Central memory CD8-positive, alpha-beta T cell (primary cell): Measurements from ENCODE around the gene GUCY1A1.
A peak's percentile ranks its signal among the peaks of the same experiment; 100 is the strongest.
"Not testable (repeated sequence)": the region's sequence is repeated elsewhere in the genome, so short reads cannot be mapped to it uniquely, and the experiment has no call there.

ENCODE experiments used
- ATAC-seq: fragments of 150-1000 bp; cut with Tn5 transposase; replicated peaks from 2 replicates; pipeline ENCODE4 v1.10.0; 2022; ENCODE audit warnings: mild to moderate bottlenecking, moderate FRiP score, moderate number of reproducible peaks; ENCODE audit not compliant: poor library complexity, severe bottlenecking; ENCODE audit errors: extremely low read depth
- DNase-seq, 2 donors: peaks; one replicate each; pipeline ENCODE4 v3.0.0; 2021; ENCODE audit warnings: low spot score in 2 of 2
- H3K27ac Mint-ChIP-seq: one replicate; pipeline ENCODE4 v1.8.0; 2022; ENCODE audit warnings: low read depth, mild to moderate bottlenecking, moderate library complexity, mixed read lengths
- H3K27me3 Mint-ChIP-seq: one replicate; pipeline ENCODE4 v1.8.0; 2022; ENCODE audit warnings: mixed read lengths
- H3K36me3 Mint-ChIP-seq: one replicate; pipeline ENCODE4 v1.8.0; 2022; ENCODE audit warnings: mild to moderate bottlenecking, moderate library complexity, mixed read lengths; ENCODE audit not compliant: insufficient read depth
- H3K4me1 Mint-ChIP-seq: one replicate; pipeline ENCODE4 v1.8.0; 2022; ENCODE audit warnings: mixed read lengths
- H3K4me3 Mint-ChIP-seq: one replicate; pipeline ENCODE4 v1.8.0; 2022; ENCODE audit warnings: mild to moderate bottlenecking, moderate library complexity, mixed read lengths
- H3K9me3 Mint-ChIP-seq: one replicate; pipeline ENCODE4 v1.8.0; 2022; ENCODE audit warnings: mixed read lengths

The GUCY1A1 gene

DNA sequence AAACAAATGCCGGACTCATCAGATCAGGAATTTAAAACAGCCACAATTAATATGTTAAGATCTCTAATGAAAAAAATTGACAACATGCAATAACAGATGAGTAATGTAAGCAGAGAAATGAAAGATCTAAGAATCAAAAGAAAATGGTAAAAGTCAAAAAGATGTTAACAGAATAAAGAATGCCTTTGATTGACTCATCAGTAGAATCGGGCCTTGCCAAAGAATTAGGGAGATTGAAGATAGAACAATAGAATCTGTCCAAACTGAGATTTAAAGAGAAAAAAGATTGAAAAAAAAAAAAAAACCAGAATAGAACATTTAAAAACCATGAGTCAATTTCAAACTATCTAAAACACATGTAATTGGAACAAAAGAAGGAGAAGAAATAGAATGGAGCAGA, 25.9 kb upstream of the GUCY1A1 start:
- Mint-ChIP-seq H3K9me3 (peaks cover 4% of the 10 kb centered on the region), H3K27ac (no peak overlapping the region)

DNA sequence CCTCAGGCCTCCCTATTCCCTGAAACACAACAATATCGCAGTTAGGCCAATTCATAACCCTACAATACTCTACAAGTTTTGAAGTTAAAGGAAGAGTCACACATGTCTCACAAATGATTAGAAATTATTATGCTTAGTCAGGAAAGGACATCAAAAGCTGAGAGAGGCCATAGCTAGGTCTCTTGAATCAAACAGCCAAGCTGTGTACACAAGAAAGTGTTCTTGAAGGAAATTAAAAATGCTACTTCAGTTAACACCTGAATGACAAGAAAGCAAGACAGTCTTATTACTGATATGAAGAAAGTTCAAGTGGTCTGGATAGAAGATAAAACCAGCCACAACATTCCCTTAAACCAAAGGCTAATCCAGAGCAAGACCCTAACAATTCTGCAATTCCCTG, 23.6 kb upstream of the GUCY1A1 start:
- DNase-seq (no peak), ATAC-seq (no peak)
- Mint-ChIP-seq H3K27ac (no peak overlapping the region), H3K4me1 (no peaks in the 10 kb centered on the region), H3K27me3 (no peaks in the 10 kb centered on the region), H3K36me3 (no peaks in the 10 kb centered on the region), H3K4me3 (no peak overlapping the region), H3K9me3 (no peaks in the 10 kb centered on the region)

More for the DNA sequence above, 25.9 kb upstream of the GUCY1A1 start:
- ATAC-seq = no peak
- DNase-seq = no peak
- no peaks in the 10 kb centered on the region for H3K27me3 Mint-ChIP-seq
- no peaks in the 10 kb centered on the region for H3K36me3 Mint-ChIP-seq
- no peak overlapping the region for H3K4me3 Mint-ChIP-seq
- H3K4me1 Mint-ChIP-seq = no peaks in the 10 kb centered on the region

DNA sequence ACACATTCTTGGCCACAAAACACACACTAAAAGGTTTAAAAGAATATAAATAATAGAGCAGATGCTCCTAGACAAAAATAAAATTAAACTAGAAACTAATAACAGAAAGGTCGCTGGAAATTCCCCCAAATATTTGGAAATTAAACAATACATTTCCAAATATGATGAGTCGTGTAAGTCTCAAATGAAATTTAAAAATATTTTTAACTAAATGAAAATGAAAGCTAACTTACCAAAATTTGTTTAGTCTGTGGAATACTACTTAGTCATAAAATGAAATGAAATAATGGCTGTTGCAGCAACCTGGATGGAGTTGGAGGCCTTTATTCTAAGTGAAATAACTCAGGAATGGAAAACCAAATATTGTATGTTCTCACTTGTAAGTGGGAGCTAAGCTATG, 20.6 kb upstream of the GUCY1A1 start:
- DNase-seq (no peak), ATAC-seq (no peak)
- H3K9me3 Mint-ChIP-seq = no peaks in the 10 kb centered on the region
- no peak overlapping the region for H3K27ac Mint-ChIP-seq
- H3K36me3 Mint-ChIP-seq = no peaks in the 10 kb centered on the region
- H3K27me3 Mint-ChIP-seq = no peaks in the 10 kb centered on the region
- H3K4me1 Mint-ChIP-seq = no peaks in the 10 kb centered on the region
- no peak overlapping the region for H3K4me3 Mint-ChIP-seq

DNA sequence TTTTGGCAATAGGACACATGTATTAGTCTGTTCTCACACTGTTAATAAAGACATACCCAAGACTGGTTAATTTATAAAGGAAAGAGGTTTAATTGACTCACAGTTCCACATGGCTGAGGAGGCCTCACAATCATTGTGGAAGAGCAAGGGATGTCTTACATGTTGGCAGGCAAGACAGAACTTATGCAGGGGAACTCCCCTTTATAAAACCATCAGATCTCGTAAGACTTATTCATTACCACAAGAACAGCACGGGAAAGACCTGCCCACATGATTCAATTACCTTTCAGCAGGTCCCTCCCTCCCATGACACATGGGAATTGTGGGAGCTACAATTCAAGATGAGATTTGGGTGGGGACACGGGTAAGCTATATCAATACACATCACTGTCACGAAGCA, 15.9 kb upstream of the GUCY1A1 start:
- not testable (repeated sequence) for H3K4me1 Mint-ChIP-seq, H3K27ac Mint-ChIP-seq, ATAC-seq, DNase-seq, H3K27me3 Mint-ChIP-seq, H3K36me3 Mint-ChIP-seq, H3K4me3 Mint-ChIP-seq, H3K9me3 Mint-ChIP-seq

DNA sequence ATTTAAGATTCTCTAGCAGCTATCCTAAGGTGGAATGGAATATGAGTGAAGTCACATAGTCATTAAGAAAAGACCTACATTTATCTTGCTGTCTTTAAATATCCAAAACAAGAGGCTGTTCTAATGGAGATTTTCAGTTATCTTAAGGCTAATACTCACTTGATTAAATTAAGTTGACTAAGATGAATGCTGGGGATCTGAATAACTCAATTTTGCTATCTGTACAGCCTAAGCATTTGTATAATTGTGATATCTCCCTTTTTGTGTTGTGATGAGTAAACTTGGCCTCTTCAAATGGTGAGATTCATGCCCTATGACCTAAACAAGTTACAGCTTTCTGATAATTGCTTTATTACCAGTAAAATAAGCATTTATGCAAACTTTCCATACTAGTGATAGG, 13.6 kb upstream of the GUCY1A1 start:
- no peaks in the 10 kb centered on the region for H3K9me3 Mint-ChIP-seq
- ATAC-seq = no peak
- H3K4me3 Mint-ChIP-seq = no peak overlapping the region

DNA sequence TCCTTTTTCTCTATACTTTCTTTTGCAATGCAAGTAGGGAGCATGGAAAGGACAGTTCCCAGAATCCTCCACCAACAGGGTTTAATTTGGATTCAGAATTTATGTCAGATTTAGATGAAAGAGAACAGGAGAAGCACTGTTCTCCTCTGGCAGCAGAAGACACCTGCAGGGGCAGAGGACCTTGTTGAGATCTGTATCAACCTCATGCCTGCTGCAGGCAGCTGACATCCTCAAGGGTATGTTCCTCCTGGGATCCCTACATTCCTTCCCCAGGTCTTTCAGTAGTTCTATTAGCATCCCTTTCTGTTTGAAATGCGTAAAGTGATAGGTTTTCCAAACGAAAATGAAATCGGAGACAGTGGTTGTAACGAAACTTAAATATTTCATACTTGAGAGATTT, 10.6 kb upstream of the GUCY1A1 start:
- no peak overlapping the region for H3K4me3 Mint-ChIP-seq
- no peaks in the 10 kb centered on the region for H3K36me3 Mint-ChIP-seq
- H3K27me3 Mint-ChIP-seq = no peaks in the 10 kb centered on the region
- H3K4me1 Mint-ChIP-seq = no peaks in the 10 kb centered on the region
- no peaks in the 10 kb centered on the region for H3K9me3 Mint-ChIP-seq
- ATAC-seq (no peak), DNase-seq (no peak)
- no peak overlapping the region for H3K27ac Mint-ChIP-seq

More for the DNA sequence above, 13.6 kb upstream of the GUCY1A1 start:
- H3K4me1 Mint-ChIP-seq = no peaks in the 10 kb centered on the region
- no peaks in the 10 kb centered on the region for H3K36me3 Mint-ChIP-seq
- H3K27ac Mint-ChIP-seq = no peak overlapping the region
- no peak for DNase-seq
- no peaks in the 10 kb centered on the region for H3K27me3 Mint-ChIP-seq

DNA sequence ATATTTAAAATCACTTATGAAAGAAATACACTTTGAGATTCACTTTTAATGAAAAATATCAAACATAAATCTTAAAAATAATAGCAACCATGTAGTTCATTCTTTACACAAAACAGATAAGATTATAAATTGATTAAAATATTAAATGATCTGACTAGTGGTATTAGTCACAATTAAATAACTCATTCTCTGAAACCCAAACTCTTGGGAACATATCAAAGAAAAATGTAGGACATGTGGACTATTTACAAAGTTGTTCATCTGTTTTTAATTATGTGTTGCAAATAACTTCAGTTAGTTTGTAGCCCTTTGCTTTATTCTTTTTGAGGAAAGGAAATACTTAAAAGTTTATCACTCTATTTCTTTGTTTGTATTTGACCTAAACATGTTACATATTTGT, 9.5 kb upstream of the GUCY1A1 start:
- ATAC-seq (no peak), DNase-seq (no peak)
- no peak overlapping the region for H3K27ac Mint-ChIP-seq
- no peaks in the 10 kb centered on the region for H3K4me1 Mint-ChIP-seq
- H3K9me3 Mint-ChIP-seq = peaks cover 3% of the 10 kb centered on the region
- no peak overlapping the region for H3K4me3 Mint-ChIP-seq
- no peaks in the 10 kb centered on the region for H3K36me3 Mint-ChIP-seq
- H3K27me3 Mint-ChIP-seq = no peaks in the 10 kb centered on the region

DNA sequence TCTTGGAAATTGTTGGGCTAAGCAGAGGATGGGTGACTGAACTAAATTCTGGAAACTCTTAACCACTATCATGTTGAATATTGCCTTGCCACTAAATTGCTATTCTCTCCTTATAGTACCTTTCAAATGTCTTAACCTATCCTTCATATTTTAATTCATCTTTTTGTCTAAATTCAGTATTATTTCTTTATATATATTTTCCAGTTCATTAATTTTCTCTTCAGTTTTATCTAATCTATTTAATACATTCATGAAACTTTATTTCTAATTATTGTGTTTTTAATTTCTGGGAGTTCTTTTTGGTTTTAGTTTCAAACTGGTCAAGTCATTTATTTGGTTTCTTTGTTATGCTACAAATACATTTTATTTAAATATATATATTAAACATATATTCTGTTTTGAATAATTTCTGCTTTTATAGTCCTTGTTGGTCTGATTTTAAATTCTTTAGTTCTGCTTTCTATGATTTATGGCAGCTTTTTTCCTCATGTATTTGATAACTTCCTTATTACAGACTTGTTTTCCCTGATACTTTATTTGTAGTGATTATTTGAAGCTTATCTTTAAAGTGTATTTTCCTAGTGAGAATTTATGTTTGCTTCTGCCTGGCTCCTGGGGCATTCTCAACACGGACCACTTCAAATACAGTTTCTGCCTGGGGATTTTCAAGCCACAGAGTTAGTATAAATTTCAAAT, 8.5 kb upstream of the GUCY1A1 start:
- no peak overlapping the region for H3K4me3 Mint-ChIP-seq
- no peaks in the 10 kb centered on the region for H3K4me1 Mint-ChIP-seq
- peaks cover 9% of the 10 kb centered on the region for H3K27me3 Mint-ChIP-seq
- no peaks in the 10 kb centered on the region for H3K36me3 Mint-ChIP-seq
- ATAC-seq = no peak
- no peak for DNase-seq
- peaks cover 9% of the 10 kb centered on the region for H3K9me3 Mint-ChIP-seq
- H3K27ac Mint-ChIP-seq = no peak overlapping the region

DNA sequence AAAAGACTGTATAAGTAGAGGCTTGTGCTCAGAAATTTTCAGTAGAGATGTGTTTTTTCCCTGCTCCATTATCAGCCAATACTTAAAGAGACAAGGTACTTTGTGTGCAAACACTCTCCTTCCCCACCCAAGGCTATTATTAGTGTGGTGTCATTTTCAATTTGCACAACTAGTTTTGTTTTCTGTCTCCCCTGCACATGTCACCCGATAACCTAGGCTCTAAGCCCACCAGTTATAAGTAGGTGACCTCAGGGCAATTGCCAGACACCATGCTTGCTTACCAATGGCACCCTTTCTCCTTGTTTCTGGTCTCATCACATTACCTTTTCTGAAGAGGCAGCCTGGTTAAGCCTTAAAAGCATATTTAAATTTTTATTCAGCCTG, 8.0 kb upstream of the GUCY1A1 start:
- DNase-seq = no peak
- Mint-ChIP-seq H3K9me3 (peaks cover 9% of the 10 kb centered on the region), H3K4me3 (no peak overlapping the region), H3K36me3 (no peaks in the 10 kb centered on the region), H3K4me1 (no peaks in the 10 kb centered on the region), H3K27ac (no peak overlapping the region), H3K27me3 (peaks cover 14% of the 10 kb centered on the region)
- ATAC-seq = no peak

DNA sequence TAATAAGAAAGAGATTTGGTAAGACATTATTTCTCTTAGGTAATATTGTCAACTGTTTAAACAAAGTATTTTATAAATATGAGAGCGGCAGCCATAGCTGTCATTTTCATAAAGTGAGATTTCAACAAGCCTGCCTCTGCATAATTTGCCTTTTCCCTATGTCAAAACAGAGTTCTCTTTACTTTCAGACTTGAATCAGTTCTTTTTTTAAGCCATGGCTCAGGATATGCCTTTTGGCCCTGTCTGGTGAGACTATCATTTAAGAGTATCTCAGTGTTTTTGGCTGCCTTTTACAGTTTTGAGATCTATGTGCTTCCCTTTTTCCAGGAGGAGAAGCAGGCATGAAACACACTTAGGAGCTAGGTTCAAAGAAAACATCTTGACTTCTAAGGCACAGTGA, 7.5 kb upstream of the GUCY1A1 start:
- Mint-ChIP-seq H3K27ac (no peak overlapping the region), H3K9me3 (peaks cover 9% of the 10 kb centered on the region), H3K4me3 (no peak overlapping the region), H3K4me1 (no peaks in the 10 kb centered on the region), H3K36me3 (no peaks in the 10 kb centered on the region), H3K27me3 (peaks cover 17% of the 10 kb centered on the region)
- DNase-seq = no peak
- ATAC-seq = no peak

DNA sequence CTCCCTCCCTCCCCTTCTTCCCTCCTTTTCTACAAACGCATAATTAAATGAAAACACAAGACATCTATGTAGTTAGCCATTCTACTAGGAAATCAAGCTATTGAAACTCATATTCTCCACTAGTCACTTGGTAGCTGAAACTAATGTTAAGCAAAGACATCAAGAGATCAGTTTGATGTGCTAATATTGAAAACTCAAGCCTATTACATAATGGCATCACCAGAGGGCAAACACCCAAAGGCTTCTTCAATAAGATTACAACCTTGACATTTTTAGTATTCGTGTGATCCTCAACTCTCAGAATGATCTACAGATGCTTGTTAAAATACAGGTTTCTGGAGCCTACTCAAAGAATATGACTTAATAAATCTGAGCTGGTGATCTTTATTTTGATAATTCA, 6.2 kb upstream of the GUCY1A1 start:
- no peaks in the 10 kb centered on the region for H3K36me3 Mint-ChIP-seq
- no peaks in the 10 kb centered on the region for H3K4me1 Mint-ChIP-seq
- peaks cover 17% of the 10 kb centered on the region for H3K27me3 Mint-ChIP-seq
- no peak for ATAC-seq
- H3K27ac Mint-ChIP-seq = no peak overlapping the region
- DNase-seq = no peak
- H3K4me3 Mint-ChIP-seq = no peak overlapping the region
- peaks cover 9% of the 10 kb centered on the region for H3K9me3 Mint-ChIP-seq

DNA sequence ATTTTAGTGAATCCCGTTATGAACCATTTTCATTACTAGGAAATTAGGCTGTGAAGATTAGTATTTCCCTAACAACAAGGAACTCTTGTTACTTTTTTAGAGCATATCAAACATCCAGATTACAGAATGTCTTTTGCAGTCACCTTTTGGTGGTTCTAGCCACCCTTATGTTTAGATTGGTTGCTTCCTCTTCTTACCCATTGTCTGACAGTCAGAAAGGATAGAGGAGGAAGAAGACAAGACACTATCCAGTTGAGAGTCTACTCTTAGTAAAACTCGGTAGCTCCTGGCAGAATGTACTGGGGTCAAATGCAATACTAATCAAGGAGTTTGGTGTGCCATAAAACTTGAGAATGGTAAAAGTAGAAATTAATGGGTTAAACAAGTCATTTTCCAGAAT, 1.6 kb upstream of the GUCY1A1 start:
- Mint-ChIP-seq H3K27me3 (peaks cover 37% of the 10 kb centered on the region), H3K36me3 (no peaks in the 10 kb centered on the region), H3K27ac (no peak overlapping the region), H3K4me3 (no peak overlapping the region), H3K4me1 (peaks cover 6% of the 10 kb centered on the region), H3K9me3 (peaks cover 9% of the 10 kb centered on the region)
- DNase-seq (no peak), ATAC-seq (no peak)

DNA sequence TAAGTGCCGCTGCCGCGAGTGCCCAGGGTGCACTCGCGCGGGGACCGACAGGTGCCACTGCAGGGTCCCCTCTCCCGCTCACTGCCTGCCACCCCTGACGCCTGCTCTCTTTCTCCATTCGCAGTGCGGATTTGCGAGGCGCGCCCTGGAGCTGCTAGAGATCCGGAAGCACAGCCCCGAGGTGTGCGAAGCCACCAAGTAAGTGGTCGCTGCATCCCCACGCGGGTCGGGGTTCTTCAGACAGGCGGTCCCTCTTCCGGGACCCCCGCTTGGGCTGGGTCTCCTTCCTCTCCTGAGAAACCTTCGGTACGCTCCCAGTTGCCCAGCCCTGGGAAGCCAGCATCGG, 547 bp downstream of the GUCY1A1 start:
- Mint-ChIP-seq H3K9me3 (peaks cover 11% of the 10 kb centered on the region), H3K36me3 (no peaks in the 10 kb centered on the region), H3K4me1 (peaks cover 6% of the 10 kb centered on the region), H3K27ac (no peak overlapping the region), H3K4me3 (peak overlapping the region; percentile 66), H3K27me3 (peaks cover 59% of the 10 kb centered on the region)
- DNase-seq (no peak), ATAC-seq (peak; percentile 13)
